OCI-LY7 (cell line): ENCODE measurements around the gene GRID1. TPM values are rescaled to one million over a fixed set of nuclear protein-coding genes. Genes with fewer than 3 reads are reported as not detected.

ENCODE experiments used
- BruUV-seq: library from RNA; stranded (reverse); fragments of 400-500 nt; replicated peaks from 2 replicates; lab custom pipeline; 2021; lab: Mats Ljungman, UMichigan
- CTCF ChIA-PET: fragments of 300-600 bp; sonication (Branson Sonifier 250); formaldehyde crosslinking; loops from one replicate; lab custom pipeline; 2022; ENCODE audit warnings: antibody characterized with exemption; ENCODE audit not compliant: unreplicated experiment; lab: Charles Lee
- POLR2A ChIA-PET: fragments of 300-600 bp; sonication (Branson Sonifier 250); formaldehyde crosslinking; loops from one replicate; lab custom pipeline; 2022; ENCODE audit warnings: antibody characterized with exemption; lab: Charles Lee
- DNase-seq: peaks from one replicate; pipeline ENCODE4 v3.0.0-alpha.2; 2015; ENCODE audit warnings: low spot score
- H2AFZ ChIP-seq: fragments of 200-600 bp; sonication (generic), shearing (Covaris generic); 2 replicates; pipeline ENCODE4 v1.6.1; 2014; ENCODE audit warnings: mild to moderate bottlenecking, antibody characterized with exemption, low read length, moderate library complexity
- H3K27ac ChIP-seq: fragments of 200-600 bp; sonication (generic); 2 replicates; pipeline ENCODE4 v1.5.1; 2014; ENCODE audit warnings: mixed run types, low read depth, mild to moderate bottlenecking, moderate library complexity, low read length, inconsistent platforms; ENCODE audit not compliant: poor library complexity, severe bottlenecking
- H3K36me3 ChIP-seq: fragments of 200-600 bp; sonication (generic); 2 replicates; pipeline ENCODE4 v1.6.1; 2014; ENCODE audit warnings: mild to moderate bottlenecking, antibody characterized with exemption, low read length, moderate library complexity, mixed read lengths; ENCODE audit not compliant: insufficient read depth
- H3K4me1 ChIP-seq: fragments of 200-600 bp; sonication (generic); 2 replicates; pipeline ENCODE4 v1.5.1; 2014; ENCODE audit warnings: mild to moderate bottlenecking, low read length; ENCODE audit not compliant: insufficient read depth, poor library complexity, severe bottlenecking
- H3K4me2 ChIP-seq: fragments of 200-600 bp; sonication (generic); 2 replicates; pipeline ENCODE4 v1.6.1; 2014; ENCODE audit warnings: mild to moderate bottlenecking, low read length
- H3K4me3 ChIP-seq: fragments of 200-600 bp; sonication (generic); 2 replicates; pipeline ENCODE4 v1.5.1; 2014; ENCODE audit warnings: mild to moderate bottlenecking, low read depth, low read length; ENCODE audit not compliant: poor library complexity, severe bottlenecking
- H3K79me2 ChIP-seq: fragments of 200-600 bp; sonication (generic); 2 replicates; pipeline ENCODE4 v1.6.1; 2016; ENCODE audit warnings: low read depth, mild to moderate bottlenecking, low read length, moderate library complexity, mixed read lengths; ENCODE audit not compliant: insufficient read depth
- H3K9me2 ChIP-seq: fragments of 200-600 bp; sonication (generic); 2 replicates; pipeline ENCODE4 v1.6.1; 2016; ENCODE audit warnings: mild to moderate bottlenecking, low read length, mixed read lengths; ENCODE audit not compliant: insufficient read depth
- H3K9me3 ChIP-seq: fragments of 200-600 bp; sonication (generic); 2 replicates; pipeline ENCODE4 v1.6.1; 2014; ENCODE audit warnings: mild to moderate bottlenecking, mixed run types, low read length, mixed read lengths
- H4K20me1 ChIP-seq: fragments of 200-600 bp; sonication (generic); 2 replicates; pipeline ENCODE4 v1.6.1; 2014; ENCODE audit warnings: mild to moderate bottlenecking, antibody characterized with exemption, low read length, moderate library complexity, mixed read lengths; ENCODE audit not compliant: insufficient read depth
- CTCF ChIP-seq: fragments of 200-600 bp; sonication (generic); conservative IDR thresholded peaks from 2 replicates; pipeline ENCODE4 v1.5.1; 2014; ENCODE audit warnings: mild to moderate bottlenecking, antibody characterized with exemption, low read length, moderate library complexity, mixed read lengths
- EZH2phosphoT487 ChIP-seq: fragments of 200-600 bp; sonication (generic); IDR thresholded peaks from 2 replicates; pipeline ENCODE4 v1.6.1; 2018; ENCODE audit warnings: low read depth, borderline replicate concordance, mild to moderate bottlenecking, mixed run types, antibody characterized with exemption, low read length, moderate library complexity, mixed read lengths
- intact Hi-C: fragments of 100-400 bp; cut with micrococcal nuclease; formaldehyde crosslinking; loops from one replicate; pipeline ENCODE4 v1.10.0; 2022; ENCODE audit not compliant: unreplicated experiment
- total RNA-seq, 2 experiments: library from RNA; depleted of rRNA in 1 of 2; stranded (reverse); fragments of >200 nt in 1 of 2; shearing (Covaris generic) in 1 of 2; gene quantifications; 2 replicates each; pipeline ENCODE4 v1.2.3, GENCODE V29; 2014 to 2022

Gene GRID1
- total RNA-seq, 2 experiments from 2014 or later = 1.6 to 3.7 TPM

GRCh38 chr10:86340991-86341260 is 25.7 kb downstream of the GRID1 start:
- Histone ChIP-seq H3K4me1 (no peaks in the 10 kb centered on the region), H3K9me2 (no peaks in the 10 kb centered on the region), H3K36me3 (no peaks in the 10 kb centered on the region), H2AFZ (no peak overlapping the region), H3K4me2 (no peak overlapping the region), H3K9me3 (0 out of 2 replicates have a peak, but pooled peaks cover 4% of the 10 kb centered on the region), H3K27ac (no peak overlapping the region), H3K4me3 (no peak overlapping the region), H3K79me2 (no peaks in the 10 kb centered on the region), H4K20me1 (no peaks in the 10 kb centered on the region)
- TF ChIP-seq CTCF = no peak
- TF ChIP-seq EZH2phosphoT487 = no peak
- ChIA-PET POLR2A (no interaction called here), CTCF (no interaction called here)
- intact Hi-C loops = no loop called here
- BruUV-seq = no TSS peak
- no peak for DNase-seq

- no TSS peak for BruUV-seq
- H3K4me1 ChIP-seq = no peaks in the 10 kb centered on the region
- H3K4me2 ChIP-seq = no peak overlapping the region
- ChIA-PET POLR2A (no interaction called here), CTCF (no interaction called here)
- no peak overlapping the region for H3K4me3 ChIP-seq
- no peak overlapping the region for H3K27ac ChIP-seq
- H2AFZ ChIP-seq = no peak overlapping the region
- no peaks in the 10 kb centered on the region for H4K20me1 ChIP-seq
- TF ChIP-seq EZH2phosphoT487 (no peak), CTCF (no peak)
- H3K79me2 ChIP-seq = no peaks in the 10 kb centered on the region
- DNase-seq = no peak
- 0 out of 2 replicates have a peak, but pooled peaks cover 4% of the 10 kb centered on the region for H3K9me3 ChIP-seq
- no peaks in the 10 kb centered on the region for H3K36me3 ChIP-seq
- H3K9me2 ChIP-seq = no peaks in the 10 kb centered on the region
- intact Hi-C loops = no loop called here
These were observed 26.2 kb downstream of the GRID1 start for GRCh38 chr10:86340176-86340990.

- Histone ChIP-seq H3K9me2 (no peaks in the 10 kb centered on the region), H3K4me1 (no peaks in the 10 kb centered on the region), H3K4me3 (no peak overlapping the region), H3K27ac (no peak overlapping the region), H2AFZ (no peak overlapping the region), H4K20me1 (no peaks in the 10 kb centered on the region), H3K4me2 (no peak overlapping the region), H3K79me2 (no peaks in the 10 kb centered on the region), H3K9me3 (0 out of 2 replicates have a peak, but pooled peaks cover 4% of the 10 kb centered on the region), H3K36me3 (no peaks in the 10 kb centered on the region)
- POLR2A ChIA-PET = interaction anchor here (0.8 kb wide), 1 partner anchor 53 kb away, joined by 3 read pairs; no protein-coding TSS in a partner anchor
- CTCF ChIA-PET = no interaction called here
- intact Hi-C loops = no loop called here
- no peak for DNase-seq
- BruUV-seq = no TSS peak
- TF ChIP-seq CTCF (no peak), EZH2phosphoT487 (no peak)
These were observed 27.2 kb downstream of the GRID1 start for GRCh38 chr10:86339226-86339865.
